LNCaP clone FGC (cell line): ENCODE data around the gene MDM4.
"Not testable (repeated sequence)": the region's sequence is repeated elsewhere in the genome, so short reads cannot be mapped to it uniquely, and the experiment has no call there.

Experiments
- DNase-seq: peaks from one replicate; pipeline ENCODE4 v3.0.0-alpha.2; 2011; ENCODE audit warnings: low read depth
- H3K4me3 ChIP-seq: 2 replicates; pipeline ENCODE4 v1.5.1; 2011; ENCODE audit warnings: mild to moderate bottlenecking, low read depth, low read length, control low read depth
- TF ChIP-seq, protein P1 (sequence below): IDR thresholded peaks from 2 replicates; pipeline ENCODE4 v1.5.1; 2012; ENCODE audit warnings: mild to moderate bottlenecking; ENCODE audit not compliant: control insufficient read depth, insufficient read depth; ENCODE audit errors: extremely low read depth

MDM4 gene

GRCh38 chr1:204478921-204479320 lies 37.3 kb upstream of the MDM4 start:
- no peak overlapping the region for H3K4me3 ChIP-seq
- TF ChIP-seq, protein P1, sequence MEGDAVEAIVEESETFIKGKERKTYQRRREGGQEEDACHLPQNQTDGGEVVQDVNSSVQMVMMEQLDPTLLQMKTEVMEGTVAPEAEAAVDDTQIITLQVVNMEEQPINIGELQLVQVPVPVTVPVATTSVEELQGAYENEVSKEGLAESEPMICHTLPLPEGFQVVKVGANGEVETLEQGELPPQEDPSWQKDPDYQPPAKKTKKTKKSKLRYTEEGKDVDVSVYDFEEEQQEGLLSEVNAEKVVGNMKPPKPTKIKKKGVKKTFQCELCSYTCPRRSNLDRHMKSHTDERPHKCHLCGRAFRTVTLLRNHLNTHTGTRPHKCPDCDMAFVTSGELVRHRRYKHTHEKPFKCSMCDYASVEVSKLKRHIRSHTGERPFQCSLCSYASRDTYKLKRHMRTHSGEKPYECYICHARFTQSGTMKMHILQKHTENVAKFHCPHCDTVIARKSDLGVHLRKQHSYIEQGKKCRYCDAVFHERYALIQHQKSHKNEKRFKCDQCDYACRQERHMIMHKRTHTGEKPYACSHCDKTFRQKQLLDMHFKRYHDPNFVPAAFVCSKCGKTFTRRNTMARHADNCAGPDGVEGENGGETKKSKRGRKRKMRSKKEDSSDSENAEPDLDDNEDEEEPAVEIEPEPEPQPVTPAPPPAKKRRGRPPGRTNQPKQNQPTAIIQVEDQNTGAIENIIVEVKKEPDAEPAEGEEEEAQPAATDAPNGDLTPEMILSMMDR, result no peak

DNA sequence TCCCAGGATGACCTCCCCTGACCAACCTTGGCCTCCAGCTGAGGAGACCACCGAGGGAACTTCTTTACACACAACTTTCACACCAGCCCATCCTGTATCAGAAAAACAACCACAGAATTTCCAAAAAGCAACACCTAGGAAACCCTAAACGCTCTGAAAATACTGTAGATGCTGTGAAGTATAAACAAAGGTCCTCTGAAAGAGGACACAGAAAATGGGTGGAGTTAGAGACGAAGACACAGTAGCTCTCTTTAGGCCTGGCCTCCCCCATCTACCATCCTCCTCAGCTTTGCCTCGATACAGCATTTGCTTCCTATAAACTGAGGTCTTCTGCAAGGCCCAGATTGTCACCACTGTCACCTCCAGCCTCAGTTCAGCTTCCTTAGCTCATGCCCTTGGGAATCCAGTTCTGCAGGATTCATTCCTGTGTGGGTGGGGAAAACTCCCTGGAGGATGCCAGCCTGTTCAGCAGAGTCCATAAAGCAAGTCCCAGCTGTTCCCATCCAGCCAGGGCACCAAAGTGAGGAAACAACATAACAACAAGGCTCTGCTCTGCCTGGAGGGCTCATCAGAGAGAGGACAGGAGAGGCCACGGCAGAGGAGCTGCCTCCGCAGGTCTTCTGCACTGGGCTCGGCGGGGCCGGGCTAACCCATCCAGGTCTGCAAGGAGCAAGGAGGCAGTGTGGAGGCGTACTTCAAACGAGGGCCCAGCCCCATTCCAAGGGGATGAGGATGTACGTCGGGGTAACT lies 36.6 kb upstream of the MDM4 start:
- peak; percentile 90 for DNase-seq
- H3K4me3 ChIP-seq, result peak overlapping the region; percentile 13
- TF ChIP-seq, protein P1, result no peak

More at GRCh38 chr1:204478921-204479320, 37.3 kb upstream of the MDM4 start:
- DNase-seq, result no peak

GRCh38 chr1:204480515-204480914 lies 35.7 kb upstream of the MDM4 start:
- TF ChIP-seq, protein P1, result no peak
- DNase-seq, result no peak
- H3K4me3 ChIP-seq, result no peak overlapping the region

DNA sequence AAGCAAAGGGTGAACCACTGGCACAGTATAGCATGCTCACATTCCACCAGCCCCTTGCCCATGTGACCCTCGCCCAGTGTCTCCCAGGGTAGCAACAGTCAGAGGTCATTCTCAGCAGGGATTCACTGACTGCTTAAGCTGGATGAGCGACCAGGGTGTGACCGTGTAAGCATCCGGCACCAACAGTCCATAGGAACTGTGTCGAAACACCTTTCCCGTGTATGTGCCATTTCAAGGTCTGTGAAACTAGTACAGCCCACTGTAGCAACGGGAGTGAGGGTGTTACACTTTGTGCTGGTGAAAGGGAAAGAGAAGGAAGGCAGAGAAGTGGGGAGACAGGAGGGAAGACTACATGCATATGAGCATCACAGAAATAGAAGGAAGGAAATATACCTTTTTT lies 32.4 kb upstream of the MDM4 start:
- TF ChIP-seq, protein P1, result no peak
- H3K4me3 ChIP-seq, result no peak overlapping the region
- no peak for DNase-seq

GRCh38 chr1:204486513-204487255 lies 29.5 kb upstream of the MDM4 start:
- H3K4me3 ChIP-seq, DNase-seq: not testable (repeated sequence)

DNA sequence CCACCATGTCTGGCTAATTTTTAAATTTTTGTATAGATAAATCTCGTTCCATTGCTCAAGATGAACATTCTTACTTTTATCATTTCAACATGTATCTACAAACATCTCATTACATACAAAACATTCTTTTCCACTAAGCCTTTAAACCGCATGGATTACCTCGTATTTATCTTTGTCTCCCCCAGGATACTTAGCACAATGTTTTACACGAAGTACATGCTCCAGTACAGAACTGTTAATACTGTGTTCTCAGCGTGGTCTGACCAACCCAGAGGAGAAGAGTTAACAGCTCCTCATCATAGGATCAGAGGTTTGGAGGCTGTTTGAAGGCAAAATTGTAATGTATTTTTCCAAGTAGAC lies 29.0 kb upstream of the MDM4 start:
- TF ChIP-seq, protein P1, result no peak
- H3K4me3 ChIP-seq, result no peak overlapping the region
- no peak for DNase-seq

GRCh38 chr1:204491655-204492054 lies 24.6 kb upstream of the MDM4 start:
- no peak overlapping the region for H3K4me3 ChIP-seq
- no peak for DNase-seq
- TF ChIP-seq, protein P1, result no peak
